HEK293 (cell line): ENCODE data around the gene HOXC5.

ENCODE experiments used
- CTCF ChIA-PET: fragments of 350-600 bp; formaldehyde crosslinking; extraction: SDS; loops from one replicate; lab custom pipeline; 2021; ENCODE audit warnings: antibody characterized with exemption; lab: Yijun Ruan, JAX
- POLR2A ChIA-PET: fragments of 300-600 bp; formaldehyde crosslinking; extraction: SDS; loops from one replicate; lab custom pipeline; 2020; ENCODE audit warnings: antibody characterized with exemption, inconsistent platforms; lab: Yijun Ruan, JAX
- H3K27ac ChIP-seq: fragments of 200-500 bp; sonication (Bioruptor generic); 2 replicates; pipeline ENCODE4 v1.5.1; 2014; ENCODE audit warnings: low read depth, low read length, control low read depth, inconsistent platforms; ENCODE audit errors: extremely low read depth
- H3K36me3 ChIP-seq, 2 experiments: fragments of 200-500 bp in 1 of 2; sonication (Bioruptor generic) in 1 of 2; 1 replicate in 1 of 2; 2 replicates in 1 of 2; pipeline ENCODE4 v1.5.1; 2014 to 2017; ENCODE audit warnings: inconsistent platforms in 2 of 2, low read length in 2 of 2; ENCODE audit not compliant: control insufficient read depth in 2 of 2, insufficient read depth in 1 of 2
- H3K4me1 ChIP-seq: fragments of 200-500 bp; sonication (Bioruptor generic); 2 replicates; pipeline ENCODE4 v1.5.1; 2014; ENCODE audit warnings: mild to moderate bottlenecking, low read length, inconsistent platforms; ENCODE audit not compliant: control insufficient read depth, insufficient read depth
- H3K4me3 ChIP-seq: 2 replicates; pipeline ENCODE4 v1.5.1; 2011; ENCODE audit warnings: low read depth, mild to moderate bottlenecking, control low read depth, low read length, moderate library complexity
- H3K9me3 ChIP-seq: fragments of 200-500 bp; sonication (Bioruptor generic); 2 replicates; pipeline ENCODE4 v1.5.1; 2014; ENCODE audit warnings: low read depth, low read length, inconsistent platforms; ENCODE audit not compliant: control insufficient read depth, insufficient read depth
- GLIS1 ChIP-seq: fragments of 450-650 bp; formaldehyde crosslinking; IDR thresholded peaks from 2 replicates; pipeline ENCODE4 v1.5.1; 2016; ENCODE audit warnings: missing biosample characterization, missing genetic modification characterization
- IKZF3 ChIP-seq: fragments of 450-650 bp; IDR thresholded peaks from 2 replicates; pipeline ENCODE4 v1.5.0; 2018; ENCODE audit warnings: missing biosample characterization, mild to moderate bottlenecking, missing genetic modification characterization, moderate library complexity
- KLF1 ChIP-seq: fragments of 450-650 bp; formaldehyde crosslinking; IDR thresholded peaks from 2 replicates; pipeline ENCODE4 v1.5.1; 2016; ENCODE audit warnings: missing biosample characterization, missing genetic modification characterization
- KLF9 ChIP-seq: fragments of 450-650 bp; formaldehyde crosslinking; IDR thresholded peaks from 2 replicates; pipeline ENCODE4 v1.5.1; 2016; ENCODE audit warnings: missing biosample characterization, missing genetic modification characterization, low read depth
- PRDM1 ChIP-seq: fragments of 450-650 bp; formaldehyde crosslinking; IDR thresholded peaks from 2 replicates; pipeline ENCODE4; 2016; ENCODE audit warnings: missing biosample characterization, missing genetic modification characterization
- ZBTB17 ChIP-seq: fragments of 450-650 bp; formaldehyde crosslinking; IDR thresholded peaks from 2 replicates; pipeline ENCODE4 v1.5.1; 2016; ENCODE audit warnings: missing biosample characterization, missing genetic modification characterization
- ZBTB21 ChIP-seq: fragments of 450-650 bp; formaldehyde crosslinking; IDR thresholded peaks from 2 replicates; pipeline ENCODE4 v1.5.1; 2017; ENCODE audit warnings: missing biosample characterization, missing genetic modification characterization
- ZEB2 ChIP-seq: fragments of 450-650 bp; formaldehyde crosslinking; IDR thresholded peaks from 2 replicates; pipeline ENCODE4 v1.5.1; 2016; ENCODE audit warnings: missing biosample characterization, missing genetic modification characterization
- ZFP41 ChIP-seq: fragments of 450-650 bp; formaldehyde crosslinking; IDR thresholded peaks from 2 replicates; pipeline ENCODE4 v1.5.1; 2016; ENCODE audit warnings: missing biosample characterization, missing genetic modification characterization, borderline replicate concordance
- ZNF10 ChIP-seq: fragments of 450-650 bp; formaldehyde crosslinking; IDR thresholded peaks from 2 replicates; pipeline ENCODE4 v1.5.1; 2017; ENCODE audit warnings: missing biosample characterization, missing genetic modification characterization
- ZNF121 ChIP-seq: fragments of 450-650 bp; formaldehyde crosslinking; IDR thresholded peaks from 2 replicates; pipeline ENCODE4 v1.5.1; 2016; ENCODE audit warnings: missing biosample characterization, missing genetic modification characterization
- ZNF146 ChIP-seq: fragments of 450-650 bp; formaldehyde crosslinking; IDR thresholded peaks from 2 replicates; pipeline ENCODE4 v1.5.1; 2016; ENCODE audit warnings: missing biosample characterization, missing genetic modification characterization
- ZNF274 ChIP-seq, 2 experiments: fragments of 200-500 bp in 1 of 2; fragments of 450-650 bp in 1 of 2; sonication (Bioruptor generic) in 1 of 2; formaldehyde crosslinking in 1 of 2; IDR thresholded peaks; 2 replicates each; pipeline versions ENCODE4 v1.5.1 to v1.6.1; 2014 to 2016; ENCODE audit warnings: borderline replicate concordance in 1 of 2, inconsistent platforms in 1 of 2, low read length in 1 of 2, missing biosample characterization in 1 of 2, missing genetic modification characterization in 1 of 2
- ZNF280C ChIP-seq: fragments of 450-650 bp; formaldehyde crosslinking; IDR thresholded peaks from 2 replicates; pipeline ENCODE4 v1.5.1; 2016; ENCODE audit warnings: missing biosample characterization, missing genetic modification characterization
- ZNF311 ChIP-seq: fragments of 450-650 bp; formaldehyde crosslinking; IDR thresholded peaks from 2 replicates; pipeline ENCODE4 v1.5.1; 2017; ENCODE audit warnings: missing biosample characterization, missing genetic modification characterization, borderline replicate concordance
- ZNF341 ChIP-seq: fragments of 450-650 bp; formaldehyde crosslinking; IDR thresholded peaks from 2 replicates; pipeline ENCODE4; 2016; ENCODE audit warnings: low read depth, missing biosample characterization, missing genetic modification characterization
- ZNF366 ChIP-seq: fragments of 450-650 bp; formaldehyde crosslinking; conservative IDR thresholded peaks from 2 replicates; pipeline ENCODE4 v1.5.1; 2016; ENCODE audit warnings: missing biosample characterization, missing genetic modification characterization
- ZNF391 ChIP-seq: fragments of 450-650 bp; formaldehyde crosslinking; IDR thresholded peaks from 2 replicates; pipeline ENCODE4 v1.5.1; 2016; ENCODE audit warnings: low read depth, missing biosample characterization, missing genetic modification characterization, borderline replicate concordance
- ZNF473 ChIP-seq: fragments of 450-650 bp; formaldehyde crosslinking; IDR thresholded peaks from 2 replicates; pipeline ENCODE4 v1.5.1; 2017; ENCODE audit warnings: missing biosample characterization, missing genetic modification characterization
- ZNF558 ChIP-seq: fragments of 450-650 bp; formaldehyde crosslinking; IDR thresholded peaks from 2 replicates; pipeline ENCODE4 v1.5.1; 2016; ENCODE audit warnings: missing biosample characterization, missing genetic modification characterization
- ZNF571 ChIP-seq: fragments of 450-650 bp; formaldehyde crosslinking; IDR thresholded peaks from 2 replicates; pipeline ENCODE4 v1.5.0; 2017; ENCODE audit warnings: missing biosample characterization, missing genetic modification characterization
- ZNF677 ChIP-seq: fragments of 450-650 bp; IDR thresholded peaks from 2 replicates; pipeline ENCODE4 v1.5.0; 2018; ENCODE audit warnings: missing biosample characterization, mild to moderate bottlenecking, missing genetic modification characterization, moderate library complexity
- ZNF837 ChIP-seq: fragments of 450-650 bp; formaldehyde crosslinking; IDR thresholded peaks from 2 replicates; pipeline ENCODE4 v1.5.1; 2016; ENCODE audit warnings: missing biosample characterization, missing genetic modification characterization
- TF ChIP-seq, protein P1 (sequence below): fragments of 450-650 bp; formaldehyde crosslinking; IDR thresholded peaks from 2 replicates; pipeline ENCODE4 v1.5.1; 2017; ENCODE audit warnings: missing biosample characterization, missing genetic modification characterization
- TF ChIP-seq, protein P2 (sequence below): fragments of 450-650 bp; formaldehyde crosslinking; IDR thresholded peaks from 2 replicates; pipeline ENCODE4 v1.5.1; 2016; ENCODE audit warnings: missing biosample characterization, missing genetic modification characterization

HOXC5 gene

DNA sequence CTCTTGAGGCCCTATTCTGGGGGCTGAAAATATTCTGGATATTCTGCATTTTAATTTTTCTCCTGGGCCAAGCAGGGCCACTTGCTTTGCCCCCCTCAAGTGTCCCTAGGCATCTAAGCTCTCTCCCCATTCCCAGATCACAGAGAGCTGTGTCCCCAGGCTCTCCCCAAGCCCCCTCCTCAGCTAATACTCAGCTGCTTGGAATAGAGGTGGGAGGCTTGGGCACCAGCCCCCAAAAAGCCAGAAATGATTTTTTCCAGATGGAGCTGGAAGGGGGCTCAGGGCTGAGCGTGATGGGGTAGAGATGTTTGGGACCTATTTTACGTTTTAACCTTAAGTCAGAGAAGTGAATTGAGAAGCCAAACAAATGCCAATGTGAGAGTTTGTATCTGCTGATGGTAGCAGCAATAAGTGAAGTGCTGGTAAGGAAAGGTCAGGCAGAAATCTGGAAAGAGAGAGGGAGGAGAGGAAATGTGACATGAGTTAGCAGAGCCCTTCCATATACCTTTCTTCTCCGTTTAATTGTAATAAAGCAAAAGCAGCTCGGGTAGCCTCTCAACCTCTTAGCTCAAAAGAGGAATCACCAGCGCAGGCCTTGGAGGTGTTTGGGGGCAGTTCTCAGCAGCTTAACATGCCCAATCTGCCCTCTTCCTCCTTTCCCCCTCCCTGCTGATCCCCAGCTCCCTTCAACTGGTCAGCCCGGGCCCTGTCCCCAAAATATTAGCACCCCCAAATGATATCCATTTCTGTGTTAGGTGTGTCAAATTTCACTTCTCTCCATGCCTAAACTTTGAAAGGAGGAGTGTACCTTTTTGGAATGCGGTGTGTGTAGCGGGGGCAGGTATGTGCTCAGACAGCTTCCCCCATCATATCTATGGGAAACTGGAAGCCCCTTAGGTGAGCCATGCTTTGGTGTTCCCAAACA lies 9.6 kb upstream of the HOXC5 start:
- no peak overlapping the region; the same call in 1 of the 2 replicates for H3K27ac ChIP-seq
- no peaks in the 10 kb centered on the region for H3K36me3 ChIP-seq
- peaks cover 76% of the 10 kb centered on the region for H3K4me1 ChIP-seq
- TF ChIP-seq PRDM1 (tag by site-specific recombination) (peak; percentile 93), ZNF677 (tag by site-specific recombination) (no peak), ZNF311 (tag by site-specific recombination) (no peak), ZFP41 (tag by site-specific recombination) (no peak), ZNF558 (no peak), ZNF121 (tag by site-specific recombination) (no peak), ZNF10 (tag by site-specific recombination) (0 out of 2 replicates have a peak, but pooled peaks have one; percentile 65), ZNF473 (tag by site-specific recombination) (no peak), KLF9 (no peak), ZNF280C (no peak), IKZF3 (tag by site-specific recombination) (peak; percentile 37; the same call in 1 of the 2 replicates), ZEB2 (tag by site-specific recombination) (no peak), ZNF146 (tag by site-specific recombination) (no peak), ZNF341 (tag by site-specific recombination) (0 out of 2 replicates have a peak, but pooled peaks have one; percentile 27), ZNF571 (tag by site-specific recombination) (no peak), KLF1 (no peak), GLIS1 (no peak), ZNF837 (tag by site-specific recombination) (no peak), ZNF366 (tag by site-specific recombination) (peak; percentile 28; the same call in 1 of the 2 replicates), ZBTB21 (no peak)
- TF ChIP-seq, protein P1, sequence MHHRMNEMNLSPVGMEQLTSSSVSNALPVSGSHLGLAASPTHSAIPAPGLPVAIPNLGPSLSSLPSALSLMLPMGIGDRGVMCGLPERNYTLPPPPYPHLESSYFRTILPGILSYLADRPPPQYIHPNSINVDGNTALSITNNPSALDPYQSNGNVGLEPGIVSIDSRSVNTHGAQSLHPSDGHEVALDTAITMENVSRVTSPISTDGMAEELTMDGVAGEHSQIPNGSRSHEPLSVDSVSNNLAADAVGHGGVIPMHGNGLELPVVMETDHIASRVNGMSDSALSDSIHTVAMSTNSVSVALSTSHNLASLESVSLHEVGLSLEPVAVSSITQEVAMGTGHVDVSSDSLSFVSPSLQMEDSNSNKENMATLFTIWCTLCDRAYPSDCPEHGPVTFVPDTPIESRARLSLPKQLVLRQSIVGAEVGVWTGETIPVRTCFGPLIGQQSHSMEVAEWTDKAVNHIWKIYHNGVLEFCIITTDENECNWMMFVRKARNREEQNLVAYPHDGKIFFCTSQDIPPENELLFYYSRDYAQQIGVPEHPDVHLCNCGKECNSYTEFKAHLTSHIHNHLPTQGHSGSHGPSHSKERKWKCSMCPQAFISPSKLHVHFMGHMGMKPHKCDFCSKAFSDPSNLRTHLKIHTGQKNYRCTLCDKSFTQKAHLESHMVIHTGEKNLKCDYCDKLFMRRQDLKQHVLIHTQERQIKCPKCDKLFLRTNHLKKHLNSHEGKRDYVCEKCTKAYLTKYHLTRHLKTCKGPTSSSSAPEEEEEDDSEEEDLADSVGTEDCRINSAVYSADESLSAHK (tag by site-specific recombination), result no peak
- ChIA-PET POLR2A (no interaction called here), CTCF (interaction anchor here (0.9 to 2.4 kb wide), 10 partner anchors 9 to 197 kb away, joined by 3 to 11 read pairs (median 5); partner anchors contain the start of gene HOXC10)
- H3K9me3 ChIP-seq, result no peaks in the 10 kb centered on the region
- H3K4me3 ChIP-seq, result no peak overlapping the region

DNA sequence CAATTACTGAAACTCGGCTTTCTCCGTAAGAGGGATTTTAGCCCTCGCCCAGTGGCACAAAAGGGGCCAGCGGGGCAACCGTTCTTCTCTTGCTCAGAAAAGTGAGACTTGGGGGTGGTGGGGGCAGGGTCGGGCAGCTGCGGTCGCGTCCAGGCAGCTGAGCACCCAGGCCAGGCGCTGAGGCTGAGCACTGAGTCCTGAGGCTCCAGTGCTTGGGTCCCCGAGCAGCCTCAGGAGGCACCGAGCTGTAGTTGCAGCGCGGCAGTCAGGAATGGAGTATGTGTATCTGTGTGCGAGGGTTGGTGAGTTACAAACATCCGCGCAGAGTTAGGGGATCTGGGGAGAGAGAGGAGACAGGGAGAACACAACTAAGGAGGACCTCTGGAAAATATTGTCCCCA lies 8.7 kb upstream of the HOXC5 start:
- peaks cover 78% of the 10 kb centered on the region for H3K4me1 ChIP-seq
- CTCF ChIA-PET, result interaction anchor here (0.6 to 2.4 kb wide), 12 partner anchors 8 to 196 kb away, joined by 3 to 10 read pairs (median 4); partner anchors contain the start of genes HOXC10 and HOXC8
- H3K27ac ChIP-seq, result no peak overlapping the region; the same call in 1 of the 2 replicates
- TF ChIP-seq ZBTB17, result peak; percentile 78
- TF ChIP-seq, protein P2, sequence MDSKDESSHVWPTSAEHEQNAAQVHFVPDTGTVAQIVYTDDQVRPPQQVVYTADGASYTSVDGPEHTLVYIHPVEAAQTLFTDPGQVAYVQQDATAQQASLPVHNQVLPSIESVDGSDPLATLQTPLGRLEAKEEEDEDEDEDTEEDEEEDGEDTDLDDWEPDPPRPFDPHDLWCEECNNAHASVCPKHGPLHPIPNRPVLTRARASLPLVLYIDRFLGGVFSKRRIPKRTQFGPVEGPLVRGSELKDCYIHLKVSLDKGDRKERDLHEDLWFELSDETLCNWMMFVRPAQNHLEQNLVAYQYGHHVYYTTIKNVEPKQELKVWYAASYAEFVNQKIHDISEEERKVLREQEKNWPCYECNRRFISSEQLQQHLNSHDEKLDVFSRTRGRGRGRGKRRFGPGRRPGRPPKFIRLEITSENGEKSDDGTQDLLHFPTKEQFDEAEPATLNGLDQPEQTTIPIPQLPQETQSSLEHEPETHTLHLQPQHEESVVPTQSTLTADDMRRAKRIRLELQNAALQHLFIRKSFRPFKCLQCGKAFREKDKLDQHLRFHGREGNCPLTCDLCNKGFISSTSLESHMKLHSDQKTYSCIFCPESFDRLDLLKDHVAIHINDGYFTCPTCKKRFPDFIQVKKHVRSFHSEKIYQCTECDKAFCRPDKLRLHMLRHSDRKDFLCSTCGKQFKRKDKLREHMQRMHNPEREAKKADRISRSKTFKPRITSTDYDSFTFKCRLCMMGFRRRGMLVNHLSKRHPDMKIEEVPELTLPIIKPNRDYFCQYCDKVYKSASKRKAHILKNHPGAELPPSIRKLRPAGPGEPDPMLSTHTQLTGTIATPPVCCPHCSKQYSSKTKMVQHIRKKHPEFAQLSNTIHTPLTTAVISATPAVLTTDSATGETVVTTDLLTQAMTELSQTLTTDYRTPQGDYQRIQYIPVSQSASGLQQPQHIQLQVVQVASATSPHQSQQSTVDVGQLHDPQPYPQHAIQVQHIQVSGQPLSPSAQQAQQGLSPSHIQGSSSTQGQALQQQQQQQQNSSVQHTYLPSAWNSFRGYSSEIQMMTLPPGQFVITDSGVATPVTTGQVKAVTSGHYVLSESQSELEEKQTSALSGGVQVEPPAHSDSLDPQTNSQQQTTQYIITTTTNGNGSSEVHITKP (tag by site-specific recombination), result no peak
- TF ChIP-seq ZNF391 (tag by site-specific recombination), result no peak
- TF ChIP-seq ZNF274 (IDR thresholded peaks at IDR 0.05; ENCODE audit: low read length), result no peak
- TF ChIP-seq ZNF274 (tag by site-specific recombination; IDR thresholded peaks at IDR 0.05; ENCODE audit: borderline replicate concordance), result no peak

More for the DNA sequence above, 8.7 kb upstream of the HOXC5 start:
- POLR2A ChIA-PET, result no interaction called here
- H3K4me3 ChIP-seq, result no peak overlapping the region
- H3K36me3 ChIP-seq, result no peaks in the 10 kb centered on the region
- H3K9me3 ChIP-seq, result no peaks in the 10 kb centered on the region
